Measurements from ENCODE around the gene PHKA1. TPM values are rescaled to one million over a fixed set of nuclear protein-coding genes. Genes with fewer than 3 reads are reported as not detected.

The PHKA1 gene
- total RNA-seq, 1 experiment from 2014 or later: 15.3 TPM

- BruUV-seq (replicated peaks): no TSS peak
- Histone ChIP-seq H3K4me2 (ENCODE audit: low read length) (no peak overlapping the region), H3K36me3 (ENCODE audit: control insufficient read depth in 1 of 2, insufficient read depth in 2 of 2, low read length in 2 of 2) (no peaks in the 10 kb centered on the region), H3K27me3 (ENCODE audit: insufficient read depth, low read length) (no peaks in the 10 kb centered on the region), H4K20me1 (ENCODE audit: insufficient read depth) (no peaks in the 10 kb centered on the region), H2AFZ (ENCODE audit: low read depth, low read length, poor library complexity, severe bottlenecking) (no peak overlapping the region), H3K9me3 (ENCODE audit: control insufficient read depth in 1 of 2, insufficient read depth in 1 of 2, low read depth in 1 of 2, low read length in 2 of 2) (no peaks in the 10 kb centered on the region), H3K27ac (ENCODE audit: low read depth, low read length) (no peak overlapping the region), H3K4me3 (replicated peaks in 1 of 2; ENCODE audit: low read depth in 1 of 2, low read length in 2 of 2) (no peak overlapping the region), H3K9me2 (ENCODE audit: insufficient read depth) (no peaks in the 10 kb centered on the region), H3K9ac (ENCODE audit: low read length) (no peak overlapping the region), H3K4me1 (ENCODE audit: control insufficient read depth in 1 of 2, insufficient read depth in 2 of 2, low read length in 2 of 2) (no peaks in the 10 kb centered on the region; a peak in 1 of 4 replicates), H3K79me2 (ENCODE audit: insufficient read depth, low read length) (no peaks in the 10 kb centered on the region; the same call in 1 of the 2 replicates)
- CTCF ChIA-PET: no interaction called here
- ATAC-seq (no peak), DNase-seq (ENCODE audit: low read depth, low spot score) (no peak)
- POLR2A ChIA-PET: no interaction called here
- no peak for TF ChIP-seq ATF3 (IDR thresholded peaks at IDR 0.05)
- TF ChIP-seq POLR2AphosphoS5 (IDR thresholded peaks at IDR 0.05; ENCODE audit: low read depth, low read length): no peak
- TF ChIP-seq SP1 (IDR thresholded peaks at IDR 0.05; ENCODE audit: low read depth): no peak
- no peak for TF ChIP-seq YY1 (IDR thresholded peaks at IDR 0.05; ENCODE audit: extremely low read depth, insufficient replicate concordance, low read depth, low read length)
- intact Hi-C loops (cut with micrococcal nuclease): no loop called here
- RAD21 ChIA-PET (ENCODE audit: low non-redundant PET in 1 of 2, low total read pairs in 2 of 2, uncharacterized antibody in 2 of 2, unreplicated experiment in 2 of 2): no interaction called here
These were observed 137.8 kb downstream of the PHKA1 start for GRCh38 chrX:72576141-72576894.

GRCh38 chrX:72573158-72573511, 141.0 kb downstream of the PHKA1 start:
- intact Hi-C loops (cut with micrococcal nuclease): no loop called here
- no peaks in the 10 kb centered on the region for H3K27me3 ChIP-seq (ENCODE audit: insufficient read depth, low read length)
- peak overlapping the region; percentile 60; the same call in 1 of the 2 replicates for H3K9ac ChIP-seq (ENCODE audit: low read length)
- ChIA-PET RAD21 (ENCODE audit: low non-redundant PET in 1 of 2, low total read pairs in 2 of 2, uncharacterized antibody in 2 of 2, unreplicated experiment in 2 of 2) (no interaction called here), CTCF (no interaction called here), POLR2A (no interaction called here)
- H3K4me2 ChIP-seq (ENCODE audit: low read length): peak overlapping the region; percentile 82
- TF ChIP-seq CTCF (IDR thresholded peaks at IDR 0.05 in 2 of 3, conservative IDR thresholded peaks at IDR 0.05 in 1 of 3; ENCODE audit: borderline replicate concordance in 1 of 3, insufficient read depth in 1 of 3, low read depth in 2 of 3, low read length in 2 of 3): no peak; a peak in 1 of 6 replicates
- TF ChIP-seq JUND (IDR thresholded peaks at IDR 0.05): no peak
- TF ChIP-seq TCF7L2 (IDR thresholded peaks at IDR 0.05; ENCODE audit: borderline replicate concordance, extremely low read depth, insufficient read depth, insufficient read length): no peak
- no peak for TF ChIP-seq ATF3 (IDR thresholded peaks at IDR 0.05)
- no peak for TF ChIP-seq YY1 (IDR thresholded peaks at IDR 0.05; ENCODE audit: extremely low read depth, insufficient replicate concordance, low read depth, low read length)
- no peak for TF ChIP-seq ZFX (IDR thresholded peaks at IDR 0.05)
- no peak for TF ChIP-seq EGR1 (IDR thresholded peaks at IDR 0.05; ENCODE audit: low read depth)
- no peak for TF ChIP-seq SRF (IDR thresholded peaks at IDR 0.05; ENCODE audit: low read depth)
- no peak for TF ChIP-seq MAX (IDR thresholded peaks at IDR 0.05)
- no peak for TF ChIP-seq RAD21 (IDR thresholded peaks at IDR 0.05; ENCODE audit: low read depth)
- no peak for TF ChIP-seq EZH2phosphoT487 (IDR thresholded peaks at IDR 0.05; ENCODE audit: borderline replicate concordance)
- no peak for TF ChIP-seq CBX3 (IDR thresholded peaks at IDR 0.05; ENCODE audit: low read depth)
- ATAC-seq (peak; percentile 48), DNase-seq (ENCODE audit: low read depth, low spot score) (no peak)
- no peaks in the 10 kb centered on the region; a peak in 1 of 4 replicates for H3K4me1 ChIP-seq (ENCODE audit: control insufficient read depth in 1 of 2, insufficient read depth in 2 of 2, low read length in 2 of 2)
- H3K4me3 ChIP-seq (replicated peaks in 1 of 2; ENCODE audit: low read depth in 1 of 2, low read length in 2 of 2): peak overlapping the region; percentile 67 to 69
- no peaks in the 10 kb centered on the region; a peak in 1 of 4 replicates for H3K36me3 ChIP-seq (ENCODE audit: control insufficient read depth in 1 of 2, insufficient read depth in 2 of 2, low read length in 2 of 2)
- H4K20me1 ChIP-seq (ENCODE audit: insufficient read depth): no peaks in the 10 kb centered on the region
- H3K9me3 ChIP-seq (ENCODE audit: control insufficient read depth in 1 of 2, insufficient read depth in 1 of 2, low read depth in 1 of 2, low read length in 2 of 2): no peaks in the 10 kb centered on the region
- H3K9me2 ChIP-seq (ENCODE audit: insufficient read depth): no peaks in the 10 kb centered on the region
- H3K79me2 ChIP-seq (ENCODE audit: insufficient read depth, low read length): no peaks in the 10 kb centered on the region; the same call in 1 of the 2 replicates
- H3K27ac ChIP-seq (ENCODE audit: low read depth, low read length): no peak overlapping the region
- H2AFZ ChIP-seq (ENCODE audit: low read depth, low read length, poor library complexity, severe bottlenecking): peak overlapping the region; percentile 61
- BruUV-seq (replicated peaks): no TSS peak
